ENCODE measurements around the gene PCCB. TPM values are rescaled to one million over a fixed set of nuclear protein-coding genes. Genes with fewer than 3 reads are reported as not detected.

The PCCB gene
- total RNA-seq, 1 donor from 2014 or later, result 63.6 TPM

- no peak for DNase-seq (ENCODE audit: low read depth)
- no peak for TF ChIP-seq CTCF (IDR thresholded peaks at IDR 0.05; ENCODE audit: insufficient read depth, low read length, poor library complexity, severe bottlenecking)
- Histone ChIP-seq H3K27me3 (ENCODE audit: control insufficient read depth, insufficient read depth, low read length) (no peaks in the 10 kb centered on the region), H3K36me3 (ENCODE audit: control insufficient read depth, insufficient read depth, low read length) (no peaks in the 10 kb centered on the region), H3K4me3 (ENCODE audit: low read depth, low read length) (no peak overlapping the region)
Observed at GRCh38 chr3:136247436-136247835, 2.7 kb upstream of the PCCB start.

- TF ChIP-seq CTCF (IDR thresholded peaks at IDR 0.05; ENCODE audit: insufficient read depth, low read length, poor library complexity, severe bottlenecking), result no peak
Observed at GRCh38 chr3:136247855-136248590, 2.1 kb upstream of the PCCB start.

GRCh38 chr3:136249091-136249490 lies 1.0 kb upstream of the PCCB start:
- H3K4me3 ChIP-seq (ENCODE audit: low read depth, low read length), result no peak overlapping the region
- DNase-seq (ENCODE audit: low read depth), result no peak
- no peaks in the 10 kb centered on the region for H3K36me3 ChIP-seq (ENCODE audit: control insufficient read depth, insufficient read depth, low read length)
- H3K27me3 ChIP-seq (ENCODE audit: control insufficient read depth, insufficient read depth, low read length), result no peaks in the 10 kb centered on the region
- no peak for TF ChIP-seq CTCF (IDR thresholded peaks at IDR 0.05; ENCODE audit: insufficient read depth, low read length, poor library complexity, severe bottlenecking)

More at GRCh38 chr3:136247855-136248590, 2.1 kb upstream of the PCCB start:
- DNase-seq (ENCODE audit: low read depth), result no peak
- Histone ChIP-seq H3K27me3 (ENCODE audit: control insufficient read depth, insufficient read depth, low read length) (no peaks in the 10 kb centered on the region), H3K36me3 (ENCODE audit: control insufficient read depth, insufficient read depth, low read length) (no peaks in the 10 kb centered on the region), H3K4me3 (ENCODE audit: low read depth, low read length) (no peak overlapping the region)

GRCh38 chr3:136249593-136249992 lies 547 bp upstream of the PCCB start:
- DNase-seq (ENCODE audit: low read depth), result no peak
- TF ChIP-seq CTCF (IDR thresholded peaks at IDR 0.05; ENCODE audit: insufficient read depth, low read length, poor library complexity, severe bottlenecking), result no peak
- peak overlapping the region; percentile 59 for H3K4me3 ChIP-seq (ENCODE audit: low read depth, low read length)
- no peaks in the 10 kb centered on the region for H3K27me3 ChIP-seq (ENCODE audit: control insufficient read depth, insufficient read depth, low read length)
- no peaks in the 10 kb centered on the region for H3K36me3 ChIP-seq (ENCODE audit: control insufficient read depth, insufficient read depth, low read length)

GRCh38 chr3:136250903-136251460 lies 842 bp downstream of the PCCB start:
- no peak for DNase-seq (ENCODE audit: low read depth)

More at GRCh38 chr3:136250903-136251460, 842 bp downstream of the PCCB start:
- Histone ChIP-seq H3K27me3 (ENCODE audit: control insufficient read depth, insufficient read depth, low read length) (no peaks in the 10 kb centered on the region), H3K4me3 (ENCODE audit: low read depth, low read length) (peak overlapping the region; percentile 59), H3K36me3 (ENCODE audit: control insufficient read depth, insufficient read depth, low read length) (no peaks in the 10 kb centered on the region)
- peak; percentile 20 for TF ChIP-seq CTCF (IDR thresholded peaks at IDR 0.05; ENCODE audit: insufficient read depth, low read length, poor library complexity, severe bottlenecking)
